Measurements from ENCODE around the gene PFKFB3.
"Not testable (repeated sequence)": the region's sequence is repeated elsewhere in the genome, so short reads cannot be mapped to it uniquely, and the experiment has no call there.

Gene PFKFB3

DNA sequence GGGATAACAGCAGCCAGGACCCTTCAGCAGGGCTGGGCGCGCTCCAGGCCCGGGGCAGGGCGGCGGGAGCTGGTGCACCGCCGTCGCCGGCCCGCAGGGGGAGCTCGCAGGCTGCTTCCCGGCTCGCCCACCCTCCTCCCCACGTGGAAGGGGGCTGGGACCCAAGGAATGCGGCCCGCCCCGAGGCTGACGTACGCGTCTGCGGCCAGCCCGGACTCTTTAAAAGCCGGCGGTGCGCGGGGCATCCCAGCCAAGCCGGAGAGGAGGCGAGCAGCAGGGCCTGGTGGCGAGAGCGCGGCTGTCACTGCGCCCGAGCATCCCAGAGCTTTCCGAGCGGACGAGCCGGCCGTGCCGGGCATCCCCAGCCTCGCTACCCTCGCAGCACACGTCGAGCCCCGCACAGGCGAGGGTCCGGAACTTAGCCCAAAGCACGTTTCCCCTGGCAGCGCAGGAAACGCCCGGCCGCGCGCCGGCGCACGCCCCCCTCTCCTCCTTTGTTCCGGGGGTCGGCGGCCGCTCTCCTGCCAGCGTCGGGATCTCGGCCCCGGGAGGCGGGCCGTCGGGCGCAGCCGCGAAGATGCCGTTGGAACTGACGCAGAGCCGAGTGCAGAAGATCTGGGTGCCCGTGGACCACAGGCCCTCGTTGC, at the start of gene PFKFB3:
Gene PFKFB3, plus strand, starts transcription at position 249 of the 647 bp plus-strand sequence. Its CDS starts 329 bp downstream, at position 578.
- ATAC-seq, result peak; percentile 66 to 69

DNA sequence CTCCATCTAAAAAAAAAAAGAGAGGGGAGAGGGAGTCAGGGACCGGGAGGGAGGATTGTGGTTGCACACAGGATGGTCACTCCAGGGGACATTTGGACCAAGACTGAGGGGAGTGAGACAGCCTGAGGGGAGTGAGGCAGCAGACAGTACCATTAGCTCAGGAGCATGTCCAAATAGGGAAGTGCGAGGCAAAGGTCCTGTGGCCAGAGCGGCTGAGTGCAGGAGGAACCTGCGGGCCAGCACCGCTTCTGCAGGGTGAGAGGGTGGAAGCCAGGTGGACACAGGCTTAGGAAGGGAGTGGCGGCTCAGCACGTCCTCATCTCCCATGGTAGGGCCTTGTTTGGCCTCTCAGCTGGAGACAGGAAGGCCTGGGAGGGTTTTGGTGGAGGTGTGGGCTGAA, 48.9 kb upstream of the PFKFB3 start:
- no peak for ATAC-seq

DNA sequence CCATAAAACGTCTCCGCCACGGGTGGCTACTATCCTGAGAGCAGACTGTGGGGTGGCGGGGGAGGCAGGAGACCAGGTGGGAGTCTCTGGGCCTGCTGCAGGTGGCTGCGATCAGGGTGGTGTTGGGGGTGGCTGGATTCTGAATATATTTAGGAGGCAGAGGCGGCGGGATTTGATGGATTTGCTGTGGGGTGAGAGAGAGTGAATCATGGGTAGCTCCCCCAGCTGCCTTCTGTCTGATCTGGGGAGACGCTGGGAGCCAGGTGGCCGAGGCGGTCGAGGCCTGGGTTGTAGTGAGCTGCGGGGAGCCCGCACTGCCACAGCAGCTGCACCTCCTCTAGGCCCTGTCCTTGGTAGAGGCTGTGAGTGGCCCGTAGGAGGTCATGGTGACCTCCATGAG, 48.2 kb upstream of the PFKFB3 start:
- ATAC-seq, result no peak

DNA sequence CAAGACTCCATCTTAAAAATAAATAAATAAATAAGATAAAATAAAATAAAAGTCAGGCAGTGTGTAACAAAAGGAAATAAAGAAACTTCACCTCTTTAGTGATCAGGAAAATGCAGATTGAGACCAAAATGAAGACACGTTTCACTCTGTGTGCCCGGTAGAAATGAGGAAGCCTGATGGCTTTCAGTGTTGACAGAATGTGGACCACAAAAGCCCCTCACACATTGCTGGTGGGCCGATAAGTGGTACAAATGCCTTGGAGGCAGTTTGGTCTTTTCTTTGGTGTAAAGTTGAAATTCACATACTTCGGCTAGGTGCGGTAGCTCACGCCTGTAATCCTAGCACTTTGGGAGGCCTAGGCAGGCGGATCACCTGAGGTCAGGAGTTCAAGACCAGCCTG, 44.5 kb upstream of the PFKFB3 start:
- ATAC-seq, result no peak

DNA sequence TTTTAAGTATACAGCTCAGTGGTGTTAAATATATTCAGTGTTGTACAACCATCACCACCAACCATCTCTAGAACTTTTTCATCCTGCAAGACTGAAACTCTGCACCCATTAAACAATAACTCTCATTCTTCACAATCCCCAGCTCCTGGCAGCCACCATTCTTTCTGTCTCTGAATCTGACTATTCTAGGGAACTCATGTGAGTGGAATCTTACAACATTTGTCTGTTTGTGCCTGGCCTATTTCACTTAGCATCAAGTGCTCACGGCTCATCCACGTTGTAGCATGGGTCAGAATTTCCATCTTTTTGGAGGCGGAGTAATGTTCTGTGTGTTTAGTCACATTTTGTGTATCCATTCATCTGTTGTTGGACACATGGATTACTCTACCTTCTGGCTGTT, 40.8 kb upstream of the PFKFB3 start:
- ATAC-seq, result no peak

DNA sequence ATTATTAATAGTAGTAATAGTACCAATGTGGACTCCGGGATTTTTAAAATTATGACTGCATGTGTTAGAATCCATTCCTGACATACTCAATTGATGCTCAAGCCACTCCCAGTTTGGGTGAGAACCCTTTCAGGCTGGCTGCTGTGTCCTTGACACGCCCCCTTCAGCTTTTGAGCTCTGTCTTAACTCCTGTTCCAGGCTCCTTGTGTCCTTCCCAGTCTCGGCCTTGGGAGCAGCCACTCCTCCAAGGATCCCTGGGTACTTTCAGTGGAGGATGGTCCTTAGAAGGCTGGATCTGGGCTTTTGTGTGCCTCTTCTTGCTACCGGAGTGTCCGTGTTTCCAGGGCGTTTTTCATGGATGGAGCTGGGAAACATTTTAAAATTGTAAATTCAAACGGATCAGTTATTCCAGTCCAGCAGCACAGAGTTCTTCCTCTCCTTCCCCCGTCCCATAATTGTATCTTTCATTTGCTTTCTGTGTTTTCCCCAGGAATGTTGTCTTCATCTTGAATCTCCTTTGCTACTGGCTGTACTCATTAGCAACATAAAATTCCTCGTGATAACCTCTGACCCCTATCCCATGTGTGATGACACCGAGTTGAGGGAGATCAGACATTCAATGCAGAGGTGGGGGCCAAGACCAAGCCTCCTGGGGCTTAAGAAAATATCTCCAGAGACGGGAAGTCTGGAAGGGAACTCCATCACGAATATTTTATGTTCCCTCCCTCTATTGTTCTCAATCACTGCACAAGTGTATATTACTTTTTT, 40.0 kb upstream of the PFKFB3 start:
- ATAC-seq, result no peak

DNA sequence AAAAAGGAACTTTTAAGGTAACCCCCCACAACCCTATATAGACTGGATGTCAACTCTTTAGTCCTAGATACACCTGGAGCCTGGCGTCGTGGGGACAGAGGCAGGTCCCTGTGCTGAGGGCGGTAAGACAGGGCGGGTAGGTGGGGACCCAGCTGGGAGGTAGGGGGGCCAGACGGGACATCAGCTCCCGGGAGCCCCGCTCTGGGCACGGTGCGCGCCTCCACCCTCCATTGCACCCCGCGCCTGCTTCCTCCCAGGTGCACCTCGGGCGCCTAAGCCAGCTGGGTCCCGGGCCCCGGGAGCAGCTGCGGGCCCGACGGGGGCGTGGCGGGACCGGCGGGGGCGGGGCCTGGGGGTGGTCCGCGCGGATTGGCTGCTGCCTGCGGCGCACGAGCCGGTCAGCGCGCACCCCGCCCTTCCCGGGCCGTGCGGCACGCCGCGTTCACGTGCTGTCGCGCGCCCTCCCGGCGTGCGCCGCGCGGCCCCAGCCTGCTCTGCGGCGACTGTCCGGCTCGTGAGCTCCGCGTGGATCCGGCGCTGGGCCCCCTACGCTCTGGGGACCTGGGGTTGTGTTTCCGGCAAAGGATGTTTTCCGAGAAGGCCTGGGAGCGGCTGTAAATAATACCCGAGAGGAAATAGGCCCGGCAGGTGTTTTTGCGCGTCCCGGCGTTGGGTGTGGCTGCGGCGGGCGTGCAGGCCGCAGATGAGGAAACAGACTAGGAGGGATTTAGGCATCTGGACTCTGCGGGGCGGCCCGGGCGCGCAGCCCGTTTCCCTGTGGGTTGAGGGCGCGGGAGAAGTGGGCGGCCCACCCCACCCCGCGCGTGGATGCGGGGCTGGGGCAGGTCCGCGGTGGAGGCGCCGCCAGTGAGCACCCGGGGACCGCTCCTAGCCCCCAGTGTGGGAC, 39.1 kb upstream of the PFKFB3 start:
- ATAC-seq, result peak; percentile 97 to 98

DNA sequence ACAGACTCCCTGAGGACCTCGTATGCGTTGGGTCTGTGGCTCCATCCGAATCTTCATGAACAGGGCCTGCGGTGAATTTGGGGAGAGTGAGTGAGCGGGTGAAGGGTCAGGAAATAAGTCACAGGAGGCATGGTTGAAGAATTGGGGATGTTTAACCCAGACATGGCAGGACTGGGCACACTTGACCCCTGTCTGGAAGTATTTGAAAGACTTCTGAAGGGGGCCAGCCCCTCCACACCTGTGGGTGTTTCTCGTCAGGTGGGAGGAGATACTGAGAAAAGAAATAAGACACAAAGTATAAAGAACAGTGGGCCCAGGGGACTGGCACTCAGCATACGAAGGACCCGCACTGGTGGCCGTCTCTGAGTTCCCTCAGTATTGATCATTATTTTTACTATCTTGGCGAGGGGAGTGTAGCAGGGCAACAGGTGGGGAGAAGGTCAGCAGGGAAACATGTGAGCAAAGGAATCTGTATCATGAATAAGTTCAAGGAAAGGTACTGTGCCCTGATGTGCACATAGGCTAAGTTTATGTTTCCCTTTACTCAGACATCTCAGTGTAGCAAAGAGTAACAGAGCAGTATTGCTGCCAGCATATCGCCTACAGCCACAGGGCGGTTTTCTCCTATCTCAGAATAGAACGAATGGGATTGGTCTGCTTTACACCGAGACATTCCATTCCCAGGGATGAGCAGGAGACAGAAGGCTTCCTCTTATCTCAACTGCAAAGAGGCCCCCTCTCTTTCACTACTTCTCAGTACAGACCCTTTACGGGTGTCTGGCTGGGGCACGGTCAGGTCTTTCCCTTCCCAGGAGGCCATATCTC, 38.2 kb upstream of the PFKFB3 start:
- ATAC-seq, result peak in 1 of 2 donors; percentile 14

DNA sequence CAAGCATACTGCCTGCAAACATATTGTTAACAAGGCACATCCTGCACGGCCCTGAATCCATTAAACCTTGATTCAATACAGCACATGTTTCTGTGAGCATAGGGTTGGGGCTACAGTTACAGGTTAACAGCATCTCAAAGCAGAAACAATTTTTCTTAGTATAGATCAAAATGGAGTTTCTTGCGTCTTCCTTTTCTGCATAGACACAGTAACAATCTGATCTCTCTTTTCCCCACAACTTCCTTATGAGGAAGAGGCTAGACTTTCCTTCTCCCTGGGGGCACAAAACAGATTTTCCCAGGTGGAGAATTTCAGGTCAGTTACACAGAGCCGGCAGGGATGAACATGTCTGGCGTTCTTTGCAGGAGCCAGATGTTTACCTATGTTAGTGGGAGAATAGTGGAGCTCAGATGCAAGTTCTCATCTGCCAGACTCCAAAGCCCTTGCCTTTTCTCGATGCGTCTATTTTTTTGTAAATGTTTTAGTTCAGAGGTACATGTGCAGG, 37.5 kb upstream of the PFKFB3 start:
- ATAC-seq, result no peak

DNA sequence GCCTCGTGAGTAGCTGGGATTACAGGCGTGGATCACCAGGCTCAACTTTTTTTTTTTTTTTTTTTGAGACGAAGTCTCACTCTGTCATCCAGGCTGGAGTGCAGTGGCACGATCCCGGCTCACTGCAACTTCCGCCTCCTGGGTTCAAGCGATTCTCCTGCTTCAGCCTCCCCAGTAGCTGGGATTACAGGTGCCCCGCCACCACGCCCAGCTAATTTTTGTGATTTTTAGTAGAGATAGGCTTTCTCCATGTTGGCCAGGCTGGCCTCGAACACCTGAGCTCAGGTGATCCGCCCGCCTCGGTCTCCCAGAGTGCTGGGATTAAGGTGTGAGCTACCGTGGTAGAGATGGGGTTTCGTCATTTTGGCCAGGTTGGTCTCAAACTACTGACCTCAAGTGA, 36.8 kb upstream of the PFKFB3 start:
- not testable (repeated sequence) for ATAC-seq

DNA sequence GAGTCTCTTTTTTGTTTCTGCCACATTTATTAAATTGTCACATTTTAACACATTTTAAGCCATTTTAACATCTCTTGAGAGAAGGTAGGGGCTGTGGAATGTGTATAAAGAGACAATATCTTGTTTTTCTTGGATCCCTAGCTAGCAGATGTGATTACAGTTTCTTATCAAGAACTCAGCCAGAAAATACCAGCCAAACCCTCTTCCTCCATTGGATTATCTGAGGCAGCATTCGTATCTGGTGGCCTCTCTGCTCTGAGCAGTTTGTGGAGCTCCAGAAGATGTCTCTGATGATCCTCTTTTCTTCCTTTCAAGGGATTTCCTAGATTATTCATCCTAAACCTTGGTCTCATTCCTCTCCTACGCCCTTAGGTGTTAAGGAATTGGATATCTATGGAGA, 35.3 kb upstream of the PFKFB3 start:
- no peak for ATAC-seq

DNA sequence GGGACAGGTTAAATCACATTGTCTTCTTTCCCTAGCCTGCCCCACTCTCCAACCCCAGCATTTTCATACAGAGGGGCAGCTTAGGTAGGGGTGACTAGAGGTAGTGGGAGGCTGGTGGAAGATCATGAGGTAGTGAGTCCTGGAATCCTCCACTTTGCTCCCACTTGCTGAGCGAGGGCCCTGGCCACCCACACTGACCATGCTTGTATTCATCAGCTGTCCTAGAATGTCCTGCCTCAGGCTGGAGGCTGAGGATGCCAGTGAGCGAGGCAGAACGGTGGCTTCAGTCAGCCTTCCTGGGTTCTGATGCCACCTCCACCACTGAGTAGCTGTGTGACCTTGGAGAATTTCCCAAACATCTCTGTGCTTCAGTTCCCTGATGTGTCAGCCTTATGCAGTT, 34.6 kb upstream of the PFKFB3 start:
- no peak for ATAC-seq

DNA sequence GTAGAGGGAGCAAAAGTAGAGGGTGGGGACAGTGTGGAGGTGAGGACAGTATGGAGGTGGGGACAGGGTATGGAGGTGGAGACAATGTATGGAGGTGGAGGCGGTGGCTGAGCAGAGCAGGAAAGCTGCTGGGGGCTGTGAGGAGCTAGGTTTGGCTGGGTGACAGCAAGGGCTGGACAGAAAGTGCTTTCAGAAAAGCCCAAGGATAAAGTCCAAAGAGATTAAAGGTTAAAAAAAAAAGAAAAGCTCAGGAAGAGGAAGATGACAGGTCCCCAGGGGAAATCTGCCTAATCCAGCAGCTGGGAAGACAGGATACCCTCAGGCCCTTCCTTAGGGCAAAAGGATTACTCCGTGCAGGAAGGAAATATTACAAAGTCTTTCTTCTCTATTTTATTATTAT, 32.1 kb upstream of the PFKFB3 start:
- no peak for ATAC-seq

DNA sequence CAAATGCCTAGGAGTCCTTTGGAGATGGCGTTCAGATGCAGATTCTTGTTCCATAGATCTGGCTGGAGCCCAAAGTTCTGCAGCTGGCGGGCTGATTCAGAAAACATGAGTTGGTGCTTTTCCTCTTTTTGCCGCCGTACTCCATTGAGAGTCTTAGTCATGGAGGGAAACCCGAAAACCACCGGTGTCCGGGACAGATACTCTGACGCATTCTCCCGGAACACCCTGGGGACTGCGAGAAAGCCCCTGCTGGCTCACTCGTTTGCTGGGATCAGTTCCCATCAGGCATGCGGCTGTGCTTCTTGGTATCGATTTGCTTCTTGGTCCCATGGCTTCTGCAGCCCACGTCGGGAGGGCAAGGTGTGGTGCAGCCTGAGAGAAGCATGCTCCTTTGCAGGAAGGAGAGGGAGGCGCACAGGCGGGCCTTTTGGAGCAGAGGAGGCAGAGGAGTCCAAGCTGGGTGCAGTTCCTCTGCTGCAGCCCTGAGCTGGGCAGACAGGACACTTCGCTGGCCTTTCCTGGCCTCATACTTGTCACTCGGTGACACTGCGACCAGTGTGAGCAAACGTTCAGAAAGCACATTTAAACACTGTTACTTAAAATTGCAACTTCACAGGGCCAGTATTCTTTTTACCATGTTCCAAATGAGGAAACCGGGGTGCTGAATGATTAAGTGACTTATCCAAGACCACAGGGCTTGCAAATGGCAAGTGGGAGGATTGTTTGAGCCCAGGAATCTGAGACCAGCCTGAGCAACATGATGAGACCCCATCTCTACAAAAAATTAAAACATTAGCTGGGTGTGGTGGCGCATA, 30.6 kb upstream of the PFKFB3 start:
- ATAC-seq, result peak in 1 of 2 donors; percentile 31

DNA sequence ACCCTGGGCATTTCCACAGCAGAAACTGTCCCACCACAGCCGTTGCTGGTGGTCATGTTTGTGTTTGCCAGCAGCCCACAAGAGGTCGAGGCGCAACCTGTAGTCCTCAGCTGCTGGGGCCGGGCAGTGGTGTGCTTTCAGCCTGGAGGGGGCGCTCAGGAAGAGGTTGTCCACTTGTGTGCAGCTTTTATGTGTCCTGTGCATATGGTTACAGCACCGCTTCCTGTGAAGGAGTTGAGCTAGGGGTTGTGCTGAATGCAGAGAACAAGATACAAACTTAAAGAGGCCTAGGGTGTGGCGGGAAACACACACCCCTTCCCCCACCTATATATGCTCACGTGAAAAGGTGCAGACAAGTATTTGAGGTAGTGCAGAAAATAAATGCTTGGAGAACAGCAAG, 29.5 kb upstream of the PFKFB3 start:
- ATAC-seq, result peak; percentile 50 to 77

DNA sequence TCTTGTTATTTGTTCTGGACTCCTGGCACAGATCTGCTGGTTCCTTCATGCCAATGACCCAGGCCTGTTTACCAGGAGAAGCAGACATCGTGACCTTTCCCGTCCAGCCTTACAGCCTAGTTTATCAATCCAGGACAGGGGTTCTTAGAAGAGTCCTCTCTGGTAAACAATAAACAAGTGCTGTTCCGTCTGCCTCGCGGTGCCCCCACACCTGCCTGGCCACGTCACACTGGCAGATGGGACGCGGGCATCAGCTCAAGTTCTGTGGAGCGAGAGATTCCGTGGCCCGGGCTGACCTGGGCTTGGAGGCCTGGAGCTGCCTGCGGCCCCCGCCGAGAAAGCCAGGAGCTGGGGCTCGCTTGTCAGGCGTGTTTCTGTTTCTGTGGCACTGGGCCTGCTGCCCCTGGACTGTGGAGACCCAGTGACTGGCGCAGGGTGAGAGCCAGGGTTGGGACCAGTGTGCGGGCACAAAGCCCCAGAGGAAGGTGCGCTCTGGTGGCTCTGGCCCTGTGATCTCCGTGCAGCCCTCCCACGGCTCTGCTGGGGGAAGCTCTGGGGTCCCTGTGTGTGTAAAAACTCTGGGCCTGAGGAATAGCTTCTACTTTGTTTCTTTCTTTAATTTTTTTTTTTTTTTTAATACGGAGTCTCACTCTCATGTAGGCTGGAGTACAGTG, 28.4 kb upstream of the PFKFB3 start:
- ATAC-seq, result no peak

DNA sequence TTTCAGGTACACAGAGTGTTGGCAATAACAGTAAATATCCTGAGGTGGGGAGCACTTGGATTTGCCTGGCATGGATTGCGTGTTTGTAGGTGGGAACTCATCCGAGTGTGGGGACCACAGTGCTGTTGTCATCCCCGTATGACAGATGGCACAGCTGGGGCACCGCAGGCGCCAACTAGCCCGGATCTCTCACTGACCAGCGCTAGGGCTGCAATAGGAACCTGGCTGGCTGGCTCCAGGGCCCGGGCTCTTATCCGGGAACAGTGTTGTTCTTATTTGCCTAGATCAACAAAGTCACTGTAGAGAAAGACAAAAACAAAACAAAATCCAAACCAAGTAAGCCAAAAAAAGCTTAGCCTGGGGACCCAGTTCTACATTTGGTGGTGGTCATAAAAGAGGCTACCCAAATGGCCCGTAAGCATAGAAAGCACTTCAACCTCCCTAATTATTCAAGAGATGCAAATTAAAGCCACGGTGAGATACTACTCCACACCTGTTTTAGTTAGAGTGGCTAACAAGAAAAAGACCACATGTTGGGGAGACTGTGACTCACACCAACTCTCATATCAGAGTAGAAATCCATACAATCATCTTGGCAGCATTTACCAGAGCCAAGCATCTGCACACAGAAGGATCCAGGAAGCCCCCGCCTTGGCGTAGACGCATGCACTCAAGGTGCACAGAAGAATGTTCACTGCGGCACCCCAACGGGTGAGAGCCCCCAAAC, 27.2 kb upstream of the PFKFB3 start:
- peak; percentile 34 to 49 for ATAC-seq

DNA sequence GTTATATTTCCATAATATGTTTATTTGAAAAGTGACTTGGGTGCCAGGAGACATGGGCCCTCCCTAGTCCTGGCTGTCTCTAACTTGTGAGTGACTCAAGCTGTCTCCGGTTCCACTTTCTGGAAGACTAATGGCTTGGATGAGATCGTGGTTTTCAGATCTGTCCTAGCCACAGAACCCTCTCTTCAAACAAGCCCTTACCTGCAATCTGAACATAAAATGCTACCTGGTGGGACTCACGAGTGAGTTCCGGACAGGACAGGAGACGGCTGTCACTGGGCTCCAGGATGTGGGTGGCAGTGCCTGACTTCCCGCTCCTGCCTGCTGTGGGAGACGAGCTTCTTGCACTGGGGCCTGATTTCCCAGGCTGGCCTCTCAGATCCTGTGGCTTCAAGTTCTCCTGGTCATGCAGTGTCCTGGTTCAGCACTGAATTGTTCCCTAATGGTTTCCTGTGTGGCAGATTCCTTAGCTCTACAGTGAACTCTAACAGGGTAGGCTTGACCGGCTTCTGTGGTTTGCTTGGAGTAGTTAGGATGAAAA, 26.0 kb upstream of the PFKFB3 start:
- no peak for ATAC-seq

DNA sequence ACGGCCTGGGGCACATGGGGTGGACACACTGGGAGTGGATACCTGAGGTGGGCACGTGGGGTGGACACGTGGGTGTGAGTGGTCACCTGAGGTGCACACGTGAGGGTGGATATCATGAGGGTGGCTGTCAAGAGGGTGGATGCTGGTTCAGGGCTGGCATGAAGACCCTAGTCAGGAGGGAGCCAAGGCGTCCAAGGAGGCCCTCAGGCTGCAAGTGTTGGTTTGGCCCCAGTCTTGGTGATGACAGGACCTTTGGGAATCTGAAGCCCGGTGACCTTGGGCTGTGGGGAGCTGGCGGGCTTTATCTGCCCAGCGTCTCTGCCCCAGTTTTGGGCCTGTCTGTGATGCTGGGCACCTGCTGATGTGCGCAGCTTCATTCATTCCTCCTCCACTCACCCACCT, 24.9 kb upstream of the PFKFB3 start:
- ATAC-seq, result no peak

DNA sequence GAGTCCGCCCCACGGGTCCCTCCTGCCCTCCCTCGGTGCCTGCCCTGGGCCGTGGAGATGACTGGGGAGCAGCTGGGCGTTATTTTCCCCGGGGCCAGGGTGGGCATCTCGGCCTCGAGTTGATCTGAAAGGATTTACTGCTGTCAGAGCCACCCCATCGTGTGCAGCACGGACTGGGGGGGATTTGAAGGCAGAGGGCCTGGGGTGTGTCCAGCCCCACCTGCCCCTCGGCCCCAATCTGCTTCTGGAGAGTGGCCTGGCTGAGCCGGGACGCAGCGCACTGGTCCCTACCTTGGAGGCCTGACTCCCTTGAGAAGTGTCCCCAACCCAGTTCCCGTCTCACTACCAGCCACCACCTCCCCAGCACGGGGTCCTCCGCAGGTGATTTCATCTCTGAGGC, 24.2 kb upstream of the PFKFB3 start:
- no peak for ATAC-seq
